ENCODE results near the gene P2RY6.
A peak's percentile ranks its signal among the peaks of the same experiment; 100 is the strongest.

- peak in 3 of 4 experiments; percentile 38 to 57 (median 49) for TF ChIP-seq CTCF (IDR thresholded peaks at IDR 0.05)
- no peak for TF ChIP-seq POLR2A (IDR thresholded peaks at IDR 0.05)
- no peak for TF ChIP-seq POLR2AphosphoS5 (IDR thresholded peaks at IDR 0.05)
- no peak for TF ChIP-seq EP300 (IDR thresholded peaks at IDR 0.05)
Measured at GRCh38 chr11:73330569-73331093, 58.5 kb downstream of the P2RY6 start.
